Amniotic epithelial cell (primary cell): ENCODE measurements around the gene RHOG.
"Not testable (repeated sequence)": the region's sequence is repeated elsewhere in the genome, so short reads cannot be mapped to it uniquely, and the experiment has no call there.

ENCODE experiments used
- DNase-seq: peaks from one replicate; pipeline ENCODE4 v3.0.0-alpha.2; 2010; ENCODE audit warnings: low read depth

RHOG gene

DNA sequence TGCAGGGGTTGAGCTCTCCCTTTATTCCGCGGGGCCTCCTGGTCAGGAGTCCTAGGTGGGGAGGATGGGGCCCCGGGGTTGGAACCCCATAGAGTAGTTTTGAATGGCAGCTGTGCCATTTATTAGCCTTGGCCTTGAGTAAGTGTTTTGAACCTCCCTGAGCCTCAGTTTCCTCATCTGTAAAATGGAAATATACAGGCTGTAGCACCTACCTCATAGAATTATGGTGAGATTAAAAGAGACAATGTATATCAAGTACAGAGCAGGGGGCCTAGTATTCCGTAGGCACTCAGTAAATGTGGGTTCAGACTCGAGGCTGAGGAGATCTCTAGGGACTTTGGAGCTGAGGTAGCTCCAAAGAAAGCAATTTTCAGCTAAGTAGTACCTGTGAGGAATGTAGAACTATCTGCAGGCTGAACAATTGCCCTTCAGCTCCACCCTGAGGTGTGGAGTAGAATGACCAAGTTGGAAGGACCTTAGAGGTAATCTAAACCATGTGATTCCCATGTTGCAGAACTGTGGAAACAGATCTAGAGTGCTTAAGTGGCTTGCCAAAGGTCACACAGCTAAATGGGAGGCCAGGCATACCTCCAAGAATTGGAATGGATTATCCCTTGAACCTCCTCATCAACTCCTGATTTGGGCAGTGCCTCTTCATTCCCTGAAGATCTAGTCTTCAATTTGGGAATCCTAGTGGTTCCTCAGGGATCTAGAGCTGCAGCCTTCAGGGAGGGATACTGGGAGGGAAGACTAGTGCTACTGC, 31.7 kb downstream of the RHOG start:
- peak; percentile 68 for DNase-seq

DNA sequence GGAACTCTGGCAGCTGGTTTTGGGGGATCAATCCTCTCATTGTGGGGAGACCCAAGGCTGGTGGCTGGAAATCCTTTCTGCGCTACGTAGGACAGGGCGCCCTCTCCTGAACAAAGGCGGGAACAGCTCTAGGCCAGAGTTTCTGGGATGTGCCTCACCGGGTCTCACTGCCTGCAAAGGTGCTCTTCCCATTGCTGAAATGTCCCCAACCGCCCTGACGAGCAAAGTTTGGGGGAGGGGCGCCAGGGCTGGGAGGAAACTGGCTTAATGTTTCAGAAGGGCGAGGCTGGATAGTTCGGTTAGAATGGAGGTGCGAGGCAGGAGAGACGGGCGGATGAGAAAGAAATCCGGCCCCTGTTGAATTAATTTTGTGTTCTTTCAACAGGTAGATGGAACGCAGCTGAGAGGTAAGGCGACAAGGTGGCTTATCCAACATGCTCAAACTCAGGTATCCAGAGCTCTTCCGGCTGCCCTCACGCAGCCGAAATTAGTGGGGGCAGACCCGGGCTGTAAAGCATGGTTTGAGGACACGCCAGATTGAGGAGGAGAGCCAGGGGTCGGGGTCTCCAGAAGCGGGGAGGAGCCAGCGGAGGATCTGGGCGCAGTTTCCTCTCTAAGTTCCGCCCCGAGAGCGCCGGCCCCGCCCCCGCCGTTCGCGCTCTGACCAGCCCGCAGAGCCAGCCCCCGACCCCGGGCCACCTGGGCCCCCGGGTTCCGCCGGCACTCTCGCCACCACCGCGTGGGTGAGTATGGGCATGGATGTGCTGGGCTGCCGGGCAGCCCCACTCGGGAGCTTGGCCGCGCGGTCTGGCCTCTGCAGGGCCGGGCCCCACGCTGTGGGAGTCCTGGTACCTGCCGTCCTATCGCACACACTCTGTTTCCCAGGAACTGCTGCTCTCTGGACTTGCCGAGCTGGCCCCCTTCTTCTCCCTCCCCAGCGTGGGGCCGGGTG, 32.6 kb downstream of the RHOG start, which contains the start of gene PGAP2:
Gene PGAP2, plus strand, starts transcription at position 652 of the 952 bp plus-strand sequence. CDS start 2,700 bp downstream, outside the sequence.
- DNase-seq, result peak; percentile 41

DNA sequence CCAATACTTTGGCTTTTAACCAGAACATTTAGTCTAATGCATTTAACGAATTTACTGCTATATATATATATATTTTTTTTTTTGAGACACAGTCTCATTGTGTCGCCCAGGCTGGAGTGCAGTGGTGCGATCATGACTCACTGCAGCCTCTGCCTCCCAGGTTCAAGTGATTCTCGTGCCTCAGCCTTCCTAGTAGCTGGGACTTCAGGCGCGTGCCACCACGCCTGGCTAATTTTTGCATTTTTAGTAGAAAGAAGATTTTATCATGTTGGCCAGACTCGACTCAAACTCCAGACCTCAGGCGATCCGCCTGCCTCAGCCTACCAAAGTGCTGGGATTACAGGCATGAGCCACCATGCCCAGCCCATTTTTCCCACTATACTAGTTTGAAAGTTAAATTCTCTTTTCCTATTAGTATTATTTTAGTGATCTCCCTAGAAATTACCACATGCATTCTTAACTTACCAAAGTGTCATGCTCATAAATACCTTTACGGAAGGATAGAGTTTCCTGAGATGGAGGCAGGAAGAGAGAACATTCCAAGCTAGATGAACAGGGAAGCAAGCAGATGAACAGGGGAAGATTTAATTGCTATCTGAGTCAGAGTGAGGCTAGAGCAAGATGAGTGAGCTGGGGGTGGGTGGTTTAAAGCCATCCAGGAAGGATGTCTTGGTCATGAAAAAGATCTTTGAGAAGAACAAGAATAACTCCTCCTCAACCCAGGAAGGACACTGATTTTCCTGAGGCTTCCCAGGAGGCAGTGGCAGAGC, 36.8 kb downstream of the RHOG start:
- DNase-seq, result peak; percentile 69

DNA sequence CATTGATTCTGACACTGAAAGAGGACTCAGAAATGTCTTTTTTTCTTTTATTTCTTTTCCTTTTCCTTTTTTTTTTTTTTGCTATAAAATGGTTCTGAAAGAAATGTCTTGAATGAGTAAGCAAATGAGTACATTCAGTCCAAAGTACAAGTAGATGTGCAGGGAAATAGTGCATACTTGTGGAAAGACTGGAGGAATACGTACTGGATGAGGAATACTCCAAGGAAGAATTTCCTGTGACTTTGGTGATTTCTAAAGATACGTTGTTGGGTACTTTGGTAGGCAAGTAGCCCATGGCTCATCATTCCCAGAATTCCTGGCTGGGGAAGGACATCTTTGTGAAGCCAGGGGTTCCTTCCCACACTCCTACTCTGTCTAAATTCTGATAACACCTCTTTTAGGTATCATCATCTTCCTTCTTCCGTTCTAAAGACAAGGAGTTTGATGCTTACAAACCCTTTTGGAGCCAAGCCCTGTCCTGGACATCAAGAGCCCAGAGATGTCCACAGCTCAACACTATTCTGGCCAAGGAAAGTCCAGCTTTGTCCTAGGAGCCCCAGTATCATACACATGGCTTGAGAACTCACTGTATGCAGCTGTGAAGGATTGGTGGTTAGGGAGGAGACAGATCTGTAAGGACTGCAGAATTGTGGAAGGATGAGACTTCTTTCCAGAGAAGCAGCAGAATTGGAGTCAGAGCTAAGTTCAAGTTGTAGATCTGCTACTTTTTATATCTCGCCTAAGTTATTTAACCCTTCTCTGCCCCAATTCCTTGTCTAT, 38.6 kb downstream of the RHOG start:
- peak; percentile 82 for DNase-seq

DNA sequence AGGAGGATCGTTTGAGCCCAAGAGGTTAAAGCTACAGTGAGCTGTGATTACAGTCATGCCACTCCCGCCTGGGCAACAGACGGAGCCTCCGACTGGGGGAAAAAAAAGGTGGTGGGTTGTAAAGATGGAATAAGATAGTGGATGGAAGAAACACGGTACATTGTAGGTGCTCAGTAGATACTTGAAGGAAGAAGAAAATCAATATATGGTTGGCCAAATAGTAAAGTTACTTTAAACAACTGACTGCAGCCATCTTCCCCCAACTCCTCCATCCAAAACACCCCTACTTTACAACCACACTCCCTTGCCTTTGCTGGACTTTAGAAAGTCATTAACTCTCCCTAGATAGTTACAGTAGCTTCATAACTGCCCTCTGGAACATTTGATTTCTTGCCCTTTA, 40.9 kb downstream of the RHOG start:
- no peak for DNase-seq

DNA sequence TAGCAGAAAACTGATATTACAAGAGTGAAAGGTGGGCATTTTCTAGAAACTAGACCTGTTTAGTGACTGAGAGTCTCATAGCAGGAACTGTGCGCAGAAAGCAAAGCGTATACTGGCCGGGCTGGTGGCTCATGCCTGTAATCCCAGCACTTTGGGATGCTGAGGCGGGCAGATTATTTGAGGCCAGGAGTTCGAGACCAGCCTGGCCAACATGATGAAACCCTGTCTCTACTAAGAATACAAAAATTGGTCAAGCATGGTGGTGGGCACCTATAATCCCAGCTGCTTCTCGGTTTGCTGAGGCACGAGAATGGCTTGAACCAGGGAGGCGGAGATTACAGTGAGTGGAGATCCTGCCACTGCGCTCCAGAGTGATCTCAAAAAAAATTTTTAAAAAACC, 41.6 kb downstream of the RHOG start:
- no peak for DNase-seq

DNA sequence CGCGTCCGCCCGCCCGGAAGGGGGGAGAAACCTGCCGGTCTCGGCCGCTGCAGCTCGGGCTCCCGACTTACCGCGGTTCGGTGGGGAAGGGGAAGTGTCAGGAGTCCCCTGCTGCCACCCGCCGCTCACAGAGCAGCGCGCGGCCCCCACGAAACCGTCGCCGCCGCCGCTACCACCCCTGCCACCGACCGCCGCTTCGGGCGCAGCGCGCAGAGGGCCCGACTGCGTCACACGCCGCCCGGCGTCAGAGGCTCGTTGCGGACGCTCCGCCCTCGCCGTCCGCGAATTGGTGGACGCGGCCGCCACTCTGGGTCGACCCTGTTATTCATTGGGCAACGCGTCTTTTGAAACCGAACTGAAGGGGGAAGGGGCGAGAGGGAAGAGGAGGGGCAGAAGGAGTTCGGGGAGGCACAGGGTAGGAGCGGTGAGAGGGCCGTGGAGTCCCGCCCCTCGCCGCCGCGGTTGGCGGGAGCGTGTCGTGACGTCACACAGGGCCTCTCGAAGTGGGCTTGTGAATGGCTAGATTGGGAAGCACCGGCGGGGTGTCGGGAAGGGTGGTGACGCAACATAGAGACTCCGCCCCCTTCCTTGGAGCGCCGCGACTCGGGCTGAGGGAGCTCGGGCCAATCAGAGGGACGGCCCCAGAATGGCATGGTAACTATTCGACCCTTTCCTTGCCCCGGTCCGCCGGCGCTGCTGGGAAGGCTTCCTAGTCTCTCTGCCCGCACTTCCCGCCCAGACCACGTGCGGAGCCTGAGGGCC, 43.2 kb downstream of the RHOG start, which contains the start of gene NUP98:
Gene NUP98, minus strand, starts transcription at position 226 of the 762 bp plus-strand sequence. CDS start 15,437 bp downstream, outside the sequence.
- peak; percentile 100 for DNase-seq

DNA sequence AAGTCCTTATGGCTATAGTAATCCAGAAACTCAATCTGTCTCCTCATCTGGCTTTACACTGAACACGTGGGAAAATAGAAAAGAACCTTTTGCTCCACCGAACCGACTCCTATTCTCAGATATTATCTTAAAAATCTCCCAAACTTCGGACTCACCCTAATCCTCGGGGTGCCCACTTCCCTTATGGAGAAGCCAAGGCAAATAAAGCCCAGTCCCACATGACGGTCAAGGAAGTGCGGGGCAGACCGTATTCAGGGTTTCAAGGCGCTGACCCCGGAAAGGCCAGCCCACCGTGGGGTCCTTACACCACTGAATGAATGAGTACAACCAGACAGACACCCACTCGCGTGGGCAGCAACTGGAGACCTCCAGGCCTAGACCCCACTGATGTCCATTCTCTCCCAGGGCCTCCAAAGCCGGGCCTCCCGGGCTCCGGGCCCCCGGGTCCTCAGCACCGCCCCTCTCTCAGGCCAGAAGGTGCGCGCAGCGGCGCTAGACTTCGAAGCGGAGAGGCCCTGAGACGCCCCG, 43.9 kb downstream of the RHOG start:
- DNase-seq, result no peak

DNA sequence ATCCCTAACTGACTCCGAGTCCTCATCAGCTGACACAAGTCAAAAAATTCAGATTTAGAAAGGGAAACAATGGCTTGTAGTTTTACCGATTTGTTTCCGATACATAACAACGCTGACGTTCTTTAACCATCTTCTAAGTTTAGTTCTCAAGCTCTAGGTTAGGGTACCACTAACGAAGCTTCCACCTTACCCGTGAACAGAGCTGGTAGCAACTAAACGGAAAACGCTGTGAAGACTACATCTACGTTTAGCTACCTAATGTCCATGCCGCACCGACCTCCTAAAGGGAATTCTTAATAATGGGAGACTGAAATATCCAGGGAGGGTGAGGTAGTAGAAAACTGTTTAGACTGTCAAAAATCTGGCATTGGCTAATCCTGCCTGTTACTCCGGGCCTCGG, 44.4 kb downstream of the RHOG start:
- DNase-seq, result no peak

DNA sequence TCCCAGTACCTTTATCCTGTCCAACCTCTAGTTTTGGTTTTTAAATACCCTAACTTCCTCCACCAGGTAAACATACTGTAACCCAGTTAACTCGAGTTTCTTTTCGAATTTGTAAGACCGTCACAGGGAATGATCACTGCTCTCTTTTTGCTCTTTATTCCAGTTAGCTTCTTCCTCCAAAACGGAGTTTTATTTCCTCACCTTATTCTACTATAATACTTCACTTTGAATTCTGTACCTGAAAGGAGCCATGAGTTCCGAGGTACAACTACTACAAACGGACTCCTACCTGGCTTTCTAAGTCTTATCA, 44.8 kb downstream of the RHOG start:
- DNase-seq, result no peak

DNA sequence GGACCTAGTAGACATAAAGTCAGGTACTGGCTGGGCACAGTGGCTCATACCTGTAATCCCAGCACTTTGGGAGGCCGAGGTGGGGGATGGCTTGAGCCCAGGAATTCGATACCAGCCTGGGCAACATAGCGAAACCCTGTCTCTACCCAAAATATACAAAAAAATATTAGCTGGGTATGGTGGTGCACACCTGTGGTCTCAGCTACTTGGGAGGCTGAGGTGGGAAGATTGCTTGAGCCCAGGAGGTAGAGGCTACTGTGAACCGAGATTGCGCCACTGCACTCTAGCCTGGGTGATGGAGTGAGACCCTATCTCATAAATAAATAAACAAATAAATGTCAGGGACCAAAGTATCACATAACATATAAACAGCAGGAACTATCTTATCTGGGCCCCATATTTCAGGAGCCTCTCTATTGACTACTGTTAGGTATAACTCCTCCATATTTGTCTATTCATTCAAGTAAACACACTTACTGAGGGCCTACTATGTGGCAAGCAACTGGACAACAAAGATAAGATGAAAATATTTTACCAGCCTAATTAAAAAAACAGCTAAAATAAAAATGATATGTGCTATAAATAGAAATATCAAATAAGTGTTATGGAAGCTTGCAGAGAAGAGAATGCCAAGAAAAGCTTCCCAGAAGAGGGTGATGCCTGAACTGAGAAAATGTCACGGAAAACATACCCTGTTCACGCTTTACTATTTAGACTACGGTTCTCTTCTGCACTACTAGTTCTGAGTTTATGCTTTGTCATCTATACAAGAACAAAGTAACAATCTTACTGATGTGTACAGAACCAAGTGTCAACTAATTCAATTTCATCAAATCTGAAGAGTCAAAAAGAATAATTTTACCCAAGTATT, 45.4 kb downstream of the RHOG start:
- DNase-seq, result no peak

DNA sequence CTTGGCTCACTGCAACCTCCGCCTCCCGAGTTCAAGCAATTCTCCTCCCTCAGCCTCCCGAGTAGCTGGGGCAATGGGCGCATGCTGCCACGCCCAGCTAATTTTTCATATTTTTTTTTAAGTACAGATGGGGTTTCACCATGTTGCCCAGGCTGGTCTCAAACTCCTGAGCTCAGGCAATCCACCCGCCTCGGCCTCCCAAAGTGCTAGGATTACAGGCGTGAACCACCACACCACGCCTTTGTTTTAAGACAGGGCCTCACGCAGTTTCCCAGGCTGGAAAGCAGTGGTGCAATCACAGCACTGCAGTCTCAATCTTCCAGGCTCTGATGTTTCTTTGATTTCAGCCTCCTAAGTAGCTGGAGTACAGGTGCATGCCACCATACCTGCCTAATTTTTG, 46.4 kb downstream of the RHOG start:
- DNase-seq, result not testable (repeated sequence)

DNA sequence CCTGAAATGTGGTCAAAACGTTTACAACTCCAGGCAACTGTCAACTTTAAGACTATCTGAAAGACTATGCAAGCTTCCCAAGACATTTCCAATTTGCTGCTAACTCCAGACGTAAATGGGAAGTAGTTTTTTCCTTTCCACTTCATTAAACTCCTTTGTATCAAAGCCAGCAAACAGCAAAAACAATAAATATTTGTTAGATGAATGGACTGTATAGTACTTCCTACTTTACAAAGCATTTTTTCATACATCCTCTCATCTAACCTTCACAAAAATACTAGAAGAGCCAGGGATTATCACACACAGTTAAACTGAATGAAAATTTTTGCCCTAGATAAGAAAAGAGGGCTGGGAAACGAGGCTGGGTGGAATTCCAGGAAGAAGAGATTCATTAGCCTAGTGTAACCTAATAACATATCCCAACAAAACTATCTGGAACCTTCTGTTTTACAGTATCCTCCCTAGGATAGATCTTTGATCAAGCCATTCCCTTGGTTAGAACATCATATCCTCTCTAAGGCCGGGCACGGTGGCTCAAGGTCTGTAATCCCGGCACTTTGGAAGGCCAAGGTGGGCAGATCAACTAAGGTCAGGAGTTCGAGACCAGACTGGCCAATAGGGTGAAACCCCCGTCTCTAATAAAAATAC, 53.9 kb downstream of the RHOG start:
- DNase-seq, result peak; percentile 27

DNA sequence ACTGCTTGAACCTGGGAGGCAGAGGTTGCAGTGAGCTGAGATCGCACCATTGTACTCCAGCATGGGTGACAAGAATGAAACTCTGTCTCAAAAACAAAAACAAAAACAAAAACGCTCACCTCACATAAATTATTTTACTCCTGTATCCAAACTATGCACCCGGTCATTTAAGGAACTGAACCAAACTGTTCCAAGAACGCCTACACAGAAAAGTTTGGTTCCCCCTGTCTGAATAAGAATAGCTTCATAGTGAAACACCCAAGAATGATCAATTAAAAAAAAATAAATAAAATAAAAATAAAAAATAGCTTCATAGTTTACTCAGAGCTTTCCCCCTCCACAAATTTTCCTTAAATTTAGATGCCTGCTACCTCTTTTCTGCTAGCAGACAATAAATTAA, 57.1 kb downstream of the RHOG start:
- DNase-seq, result no peak

DNA sequence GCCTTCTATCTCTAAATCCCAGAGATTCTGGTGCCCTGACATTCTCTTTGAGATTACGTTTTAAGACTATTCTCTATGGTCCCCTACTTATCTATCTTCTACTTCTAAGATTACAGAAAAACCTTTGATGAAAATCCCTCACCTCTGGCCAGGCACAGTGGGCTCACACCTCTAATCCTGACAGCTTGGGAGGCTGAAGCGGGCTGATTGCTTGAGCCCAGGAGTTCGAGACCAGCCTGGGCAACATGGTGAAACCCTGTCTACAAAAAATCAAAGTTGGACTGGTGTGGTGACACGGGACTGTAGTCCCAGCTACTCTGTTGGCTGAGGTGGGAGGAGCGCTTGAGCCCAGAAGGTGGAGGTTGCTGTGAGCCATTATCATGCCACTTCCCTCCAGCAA, 57.8 kb downstream of the RHOG start:
- DNase-seq, result no peak

DNA sequence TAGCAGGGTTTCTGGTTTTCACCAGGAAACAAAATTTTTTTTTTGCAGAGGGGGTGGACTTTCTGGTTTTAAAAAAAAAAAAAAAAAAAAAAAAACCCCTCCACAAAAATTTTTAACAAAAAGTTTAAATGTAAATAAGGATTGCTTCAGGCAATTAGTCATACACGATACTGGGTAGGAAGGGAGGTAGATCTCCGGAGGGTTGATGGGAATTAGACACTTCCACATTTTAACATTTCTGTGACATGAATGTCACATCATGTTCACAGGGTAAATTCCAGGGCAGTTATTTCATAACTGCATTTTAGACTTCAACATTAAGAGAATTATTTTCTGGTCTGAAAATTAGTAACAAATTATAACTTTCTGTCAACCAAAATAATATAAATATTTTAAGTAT, 59.3 kb downstream of the RHOG start:
- DNase-seq, result peak; percentile 47
